ENCODE measurements around the gene ABCA13. TPM values are rescaled to one million over a fixed set of nuclear protein-coding genes. Genes with fewer than 3 reads are reported as not detected.

Gene ABCA13
- total and polyA plus RNA-seq, 7 experiments from 2014 or later, result 0.11 to 0.42 TPM; not detected in 5

- H3K4me3 ChIP-seq (ENCODE audit: low read length), result no peak overlapping the region
- Mint-ChIP-seq H3K27ac (no peak overlapping the region), H3K9me3 (peaks cover 0 to 3% (median 0%) of the 10 kb centered on the region in 11 donors), H3K27me3 (peaks cover 6 to 27% (median 22%) of the 10 kb centered on the region in 5 donors), H3K36me3 (peaks cover 0 to 3% (median 0%) of the 10 kb centered on the region in 5 donors), H3K4me3 (no peak overlapping the region), H3K4me1 (peaks cover 0 to 5% (median 0%) of the 10 kb centered on the region in 7 donors)
- no peak for DNase-seq
- POLR2A ChIA-PET, result no interaction called here
- intact Hi-C loops (cut with micrococcal nuclease), result no loop called here
- no peaks in the 10 kb centered on the region for H3K9me3 ChIP-seq (ENCODE audit: control insufficient read depth in 2 of 3, low read length in 3 of 3)
- no peak for ATAC-seq
- CTCF ChIA-PET, result no interaction called here
- no peaks in the 10 kb centered on the region for H3K27me3 ChIP-seq (ENCODE audit: control insufficient read depth in 2 of 2, insufficient read depth in 2 of 2, low read length in 2 of 2)
- no peaks in the 10 kb centered on the region for H3K36me3 ChIP-seq (ENCODE audit: control insufficient read depth in 2 of 3, insufficient read depth in 3 of 3, low read length in 3 of 3)
- H3K27ac ChIP-seq (ENCODE audit: low read depth, low read length), result no peak overlapping the region
- no peaks in the 10 kb centered on the region for H3K4me1 ChIP-seq (ENCODE audit: control insufficient read depth in 2 of 2, insufficient read depth in 2 of 2, low read length in 2 of 2)
These were observed 115.6 kb downstream of the ABCA13 start for GRCh38 chr7:48286836-48287235.

- H3K9me3 ChIP-seq (ENCODE audit: control insufficient read depth in 2 of 3, low read length in 3 of 3), result no peaks in the 10 kb centered on the region
- no peak overlapping the region for H3K4me3 ChIP-seq (ENCODE audit: low read length)
- H3K27ac Mint-ChIP-seq, result no peak overlapping the region
- peaks cover 0 to 3% (median 0%) of the 10 kb centered on the region in 11 donors for H3K9me3 Mint-ChIP-seq
- H3K4me1 Mint-ChIP-seq, result peaks cover 0 to 7% (median 0%) of the 10 kb centered on the region in 7 donors
- no peaks in the 10 kb centered on the region for H3K4me1 ChIP-seq (ENCODE audit: control insufficient read depth in 2 of 2, insufficient read depth in 2 of 2, low read length in 2 of 2)
- ATAC-seq (no peak), DNase-seq (no peak)
- ChIA-PET CTCF (no interaction called here), POLR2A (no interaction called here)
- intact Hi-C loops (cut with micrococcal nuclease), result no loop called here
- no peak overlapping the region for H3K4me3 Mint-ChIP-seq
- H3K27me3 ChIP-seq (ENCODE audit: control insufficient read depth in 2 of 2, insufficient read depth in 2 of 2, low read length in 2 of 2), result no peaks in the 10 kb centered on the region
- H3K36me3 ChIP-seq (ENCODE audit: control insufficient read depth in 2 of 3, insufficient read depth in 3 of 3, low read length in 3 of 3), result no peaks in the 10 kb centered on the region
- no peaks in the 10 kb centered on the region for H3K36me3 Mint-ChIP-seq
- H3K27ac ChIP-seq (ENCODE audit: low read depth, low read length), result no peak overlapping the region
- peaks cover 4 to 25% (median 23%) of the 10 kb centered on the region in 5 donors for H3K27me3 Mint-ChIP-seq
These were observed 118.4 kb downstream of the ABCA13 start for GRCh38 chr7:48289656-48290055.

GRCh38 chr7:48292949-48293348 lies 121.7 kb downstream of the ABCA13 start:
- DNase-seq, result no peak
- ChIA-PET CTCF (no interaction called here), POLR2A (no interaction called here)
- Histone ChIP-seq H3K9me3 (ENCODE audit: control insufficient read depth in 2 of 3, low read length in 3 of 3) (no peaks in the 10 kb centered on the region), H3K27ac (ENCODE audit: low read depth, low read length) (no peak overlapping the region), H3K36me3 (ENCODE audit: control insufficient read depth in 2 of 3, insufficient read depth in 3 of 3, low read length in 3 of 3) (no peaks in the 10 kb centered on the region), H3K4me1 (ENCODE audit: control insufficient read depth in 2 of 2, insufficient read depth in 2 of 2, low read length in 2 of 2) (no peaks in the 10 kb centered on the region), H3K4me3 (ENCODE audit: low read length) (no peak overlapping the region), H3K27me3 (ENCODE audit: control insufficient read depth in 2 of 2, insufficient read depth in 2 of 2, low read length in 2 of 2) (no peaks in the 10 kb centered on the region)
- H3K27ac Mint-ChIP-seq, result no peak overlapping the region
- peaks cover 0 to 29% (median 12%) of the 10 kb centered on the region in 5 donors for H3K27me3 Mint-ChIP-seq
- H3K4me3 Mint-ChIP-seq, result no peak overlapping the region
- intact Hi-C loops (cut with micrococcal nuclease), result no loop called here
- no peaks in the 10 kb centered on the region for H3K36me3 Mint-ChIP-seq
- H3K9me3 Mint-ChIP-seq, result no peaks in the 10 kb centered on the region
- no peak for ATAC-seq
- peaks cover 0 to 7% (median 0%) of the 10 kb centered on the region in 7 donors for H3K4me1 Mint-ChIP-seq

GRCh38 chr7:48295296-48295971 lies 124.2 kb downstream of the ABCA13 start:
- peaks cover 0 to 29% (median 16%) of the 10 kb centered on the region in 5 donors for H3K27me3 Mint-ChIP-seq
- no peaks in the 10 kb centered on the region for H3K9me3 Mint-ChIP-seq
- H3K4me1 Mint-ChIP-seq, result peaks cover 0 to 7% (median 0%) of the 10 kb centered on the region in 7 donors
- no peak for ATAC-seq
- no peaks in the 10 kb centered on the region for H3K4me1 ChIP-seq (ENCODE audit: control insufficient read depth in 2 of 2, insufficient read depth in 2 of 2, low read length in 2 of 2)
- no peaks in the 10 kb centered on the region for H3K9me3 ChIP-seq (ENCODE audit: control insufficient read depth in 2 of 3, low read length in 3 of 3)
- H3K36me3 ChIP-seq (ENCODE audit: control insufficient read depth in 2 of 3, insufficient read depth in 3 of 3, low read length in 3 of 3), result no peaks in the 10 kb centered on the region
- H3K27ac ChIP-seq (ENCODE audit: low read depth, low read length), result no peak overlapping the region
- no peak for DNase-seq
- H3K36me3 Mint-ChIP-seq, result no peaks in the 10 kb centered on the region
- intact Hi-C loops (cut with micrococcal nuclease), result no loop called here
- H3K27ac Mint-ChIP-seq, result no peak overlapping the region
- no peak overlapping the region for H3K4me3 Mint-ChIP-seq
- ChIA-PET POLR2A (no interaction called here), CTCF (no interaction called here)
- no peaks in the 10 kb centered on the region for H3K27me3 ChIP-seq (ENCODE audit: control insufficient read depth in 2 of 2, insufficient read depth in 2 of 2, low read length in 2 of 2)
- H3K4me3 ChIP-seq (ENCODE audit: low read length), result no peak overlapping the region

- ATAC-seq, result no peak
- H3K4me3 Mint-ChIP-seq, result no peak overlapping the region
- no peak overlapping the region for H3K4me3 ChIP-seq (ENCODE audit: low read length)
- H3K36me3 Mint-ChIP-seq, result no peaks in the 10 kb centered on the region
- H3K27ac ChIP-seq (ENCODE audit: low read depth, low read length), result no peak overlapping the region
- ChIA-PET CTCF (no interaction called here), POLR2A (no interaction called here)
- peaks cover 0 to 7% (median 0%) of the 10 kb centered on the region in 7 donors for H3K4me1 Mint-ChIP-seq
- DNase-seq, result no peak
- H3K36me3 ChIP-seq (ENCODE audit: control insufficient read depth in 2 of 3, insufficient read depth in 3 of 3, low read length in 3 of 3), result no peaks in the 10 kb centered on the region
- H3K27me3 Mint-ChIP-seq, result peaks cover 0 to 25% (median 13%) of the 10 kb centered on the region in 5 donors
- H3K27me3 ChIP-seq (ENCODE audit: control insufficient read depth in 2 of 2, insufficient read depth in 2 of 2, low read length in 2 of 2), result no peaks in the 10 kb centered on the region
- no peaks in the 10 kb centered on the region for H3K9me3 ChIP-seq (ENCODE audit: control insufficient read depth in 2 of 3, low read length in 3 of 3)
- no peaks in the 10 kb centered on the region for H3K9me3 Mint-ChIP-seq
- H3K27ac Mint-ChIP-seq, result no peak overlapping the region
- no peaks in the 10 kb centered on the region for H3K4me1 ChIP-seq (ENCODE audit: control insufficient read depth in 2 of 2, insufficient read depth in 2 of 2, low read length in 2 of 2)
- intact Hi-C loops (cut with micrococcal nuclease), result no loop called here
These were observed 125.7 kb downstream of the ABCA13 start for GRCh38 chr7:48296966-48297365.

- Mint-ChIP-seq H3K4me1 (peaks cover 0 to 7% (median 0%) of the 10 kb centered on the region in 7 donors), H3K27ac (no peak overlapping the region), H3K4me3 (no peak overlapping the region), H3K27me3 (peaks cover under 1 to 11% (median 5%) of the 10 kb centered on the region in 5 donors), H3K9me3 (no peaks in the 10 kb centered on the region), H3K36me3 (no peaks in the 10 kb centered on the region)
- Histone ChIP-seq H3K4me3 (ENCODE audit: low read length) (no peak overlapping the region), H3K27me3 (ENCODE audit: control insufficient read depth in 2 of 2, insufficient read depth in 2 of 2, low read length in 2 of 2) (no peaks in the 10 kb centered on the region), H3K4me1 (ENCODE audit: control insufficient read depth in 2 of 2, insufficient read depth in 2 of 2, low read length in 2 of 2) (no peaks in the 10 kb centered on the region), H3K36me3 (ENCODE audit: control insufficient read depth in 2 of 3, insufficient read depth in 3 of 3, low read length in 3 of 3) (no peaks in the 10 kb centered on the region), H3K27ac (ENCODE audit: low read depth, low read length) (no peak overlapping the region), H3K9me3 (ENCODE audit: control insufficient read depth in 2 of 3, low read length in 3 of 3) (no peaks in the 10 kb centered on the region)
- POLR2A ChIA-PET, result no interaction called here
- DNase-seq (no peak), ATAC-seq (peak; percentile 22)
- CTCF ChIA-PET, result no interaction called here
- intact Hi-C loops (cut with micrococcal nuclease), result loop anchor here in 1 of 2 donors (2.0 kb wide), 2 partner anchors 870 to 1554 kb away; no protein-coding TSS in a partner anchor
These were observed 127.5 kb downstream of the ABCA13 start for GRCh38 chr7:48298779-48299178.

- Mint-ChIP-seq H3K27me3 (peaks cover 2 to 11% (median 5%) of the 10 kb centered on the region in 5 donors), H3K27ac (no peak overlapping the region), H3K36me3 (no peaks in the 10 kb centered on the region), H3K4me1 (peaks cover 0 to 7% (median 0%) of the 10 kb centered on the region in 7 donors), H3K9me3 (no peaks in the 10 kb centered on the region), H3K4me3 (no peak overlapping the region)
- DNase-seq, result peak in 3 of 9 donors; percentile 5 to 33 (median 22)
- no peaks in the 10 kb centered on the region for H3K4me1 ChIP-seq (ENCODE audit: control insufficient read depth in 2 of 2, insufficient read depth in 2 of 2, low read length in 2 of 2)
- intact Hi-C loops (cut with micrococcal nuclease), result loop anchor here in 1 of 2 donors (2.0 kb wide), 2 partner anchors 869 to 1553 kb away; no protein-coding TSS in a partner anchor
- no peaks in the 10 kb centered on the region for H3K36me3 ChIP-seq (ENCODE audit: control insufficient read depth in 2 of 3, insufficient read depth in 3 of 3, low read length in 3 of 3)
- POLR2A ChIA-PET, result no interaction called here
- H3K27me3 ChIP-seq (ENCODE audit: control insufficient read depth in 2 of 2, insufficient read depth in 2 of 2, low read length in 2 of 2), result no peaks in the 10 kb centered on the region
- H3K9me3 ChIP-seq (ENCODE audit: control insufficient read depth in 2 of 3, low read length in 3 of 3), result no peaks in the 10 kb centered on the region
- H3K4me3 ChIP-seq (ENCODE audit: low read length), result no peak overlapping the region
- CTCF ChIA-PET, result no interaction called here
- no peak overlapping the region for H3K27ac ChIP-seq (ENCODE audit: low read depth, low read length)
- ATAC-seq, result peak; percentile 66
These were observed 128.4 kb downstream of the ABCA13 start for GRCh38 chr7:48299580-48300169.
